ENCODE data around the gene ASPA. TPM values are rescaled to one million over a fixed set of nuclear protein-coding genes. Genes with fewer than 3 reads are reported as not detected.

The ASPA gene
- total RNA-seq, 1 donor from 2014 or later: not detected

Other genes with a start within 250 kb of the ASPA start
- not detected in 2 replicates for gene OR3A1, start 177.6 kb upstream of the ASPA start, total RNA-seq
- not detected in 2 replicates for gene OR3A2, start 89.7 kb upstream of the ASPA start, total RNA-seq
- gene OR1E1, start 77.6 kb upstream of the ASPA start, total RNA-seq: not detected in 2 replicates
- not detected in 2 replicates for gene OR3A3, start 64.6 kb upstream of the ASPA start, total RNA-seq
- gene OR1E2, start 42.2 kb upstream of the ASPA start, total RNA-seq: not detected in 2 replicates
- not detected in 2 replicates for gene SPATA22, start 4.2 kb upstream of the ASPA start, total RNA-seq
- gene TRPV3, start 81.8 kb downstream of the ASPA start, total RNA-seq: 0.16 and 0.22 TPM in 2 replicates
- 4.3 and 5.2 TPM in 2 replicates for gene TRPV1, start 133.4 kb downstream of the ASPA start, total RNA-seq
- gene SHPK, start 160.3 kb downstream of the ASPA start, total RNA-seq: 6.8 and 7.8 TPM in 2 replicates
- gene CTNS, start 160.8 kb downstream of the ASPA start, total RNA-seq: 5.8 and 6.5 TPM in 2 replicates
- 193 and 194 TPM in 2 replicates for gene TAX1BP3, start 192.6 kb downstream of the ASPA start, total RNA-seq
- 49.7 and 52.2 TPM in 2 replicates for gene EMC6, start 192.8 kb downstream of the ASPA start, total RNA-seq
- 2.4 TPM in 2 replicates for gene P2RX5, start 220.2 kb downstream of the ASPA start, total RNA-seq
- gene HASPIN, start 247.9 kb downstream of the ASPA start, total RNA-seq: 1.7 and 2.4 TPM in 2 replicates